ENCODE results near the gene PLXNB2.

GRCh38 chr22:50296658-50297490, 10.6 kb downstream of the PLXNB2 start:
- TF ChIP-seq, protein P1, sequence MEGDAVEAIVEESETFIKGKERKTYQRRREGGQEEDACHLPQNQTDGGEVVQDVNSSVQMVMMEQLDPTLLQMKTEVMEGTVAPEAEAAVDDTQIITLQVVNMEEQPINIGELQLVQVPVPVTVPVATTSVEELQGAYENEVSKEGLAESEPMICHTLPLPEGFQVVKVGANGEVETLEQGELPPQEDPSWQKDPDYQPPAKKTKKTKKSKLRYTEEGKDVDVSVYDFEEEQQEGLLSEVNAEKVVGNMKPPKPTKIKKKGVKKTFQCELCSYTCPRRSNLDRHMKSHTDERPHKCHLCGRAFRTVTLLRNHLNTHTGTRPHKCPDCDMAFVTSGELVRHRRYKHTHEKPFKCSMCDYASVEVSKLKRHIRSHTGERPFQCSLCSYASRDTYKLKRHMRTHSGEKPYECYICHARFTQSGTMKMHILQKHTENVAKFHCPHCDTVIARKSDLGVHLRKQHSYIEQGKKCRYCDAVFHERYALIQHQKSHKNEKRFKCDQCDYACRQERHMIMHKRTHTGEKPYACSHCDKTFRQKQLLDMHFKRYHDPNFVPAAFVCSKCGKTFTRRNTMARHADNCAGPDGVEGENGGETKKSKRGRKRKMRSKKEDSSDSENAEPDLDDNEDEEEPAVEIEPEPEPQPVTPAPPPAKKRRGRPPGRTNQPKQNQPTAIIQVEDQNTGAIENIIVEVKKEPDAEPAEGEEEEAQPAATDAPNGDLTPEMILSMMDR (IDR thresholded peaks at IDR 0.05 in 4 of 5, conservative IDR thresholded peaks at IDR 0.05 in 1 of 5) = no peak
- TF ChIP-seq POLR2A (IDR thresholded peaks at IDR 0.05) = no peak

Measured in gastrocnemius medialis (tissue), 4 donors.